NCI-H510A (cell line): ENCODE measurements around the gene ROR2.

Experiments
- DNase-seq: peaks from one replicate; lab custom pipeline; 2025; lab: John Stamatoyannopoulos, UW

Gene ROR2

GRCh38 chr9:91775011-91775707 lies 174.9 kb downstream of the ROR2 start:
- DNase-seq = peak; percentile 30

GRCh38 chr9:91773156-91773555 lies 176.9 kb downstream of the ROR2 start:
- no peak for DNase-seq

GRCh38 chr9:91771864-91772263 lies 178.2 kb downstream of the ROR2 start:
- DNase-seq = no peak

GRCh38 chr9:91771027-91771426 lies 179.0 kb downstream of the ROR2 start:
- DNase-seq = no peak

GRCh38 chr9:91770229-91770628 lies 179.8 kb downstream of the ROR2 start:
- no peak for DNase-seq

- no peak for DNase-seq
These were observed 180.8 kb downstream of the ROR2 start for GRCh38 chr9:91768977-91769916.

- DNase-seq = no peak
These were observed 181.5 kb downstream of the ROR2 start for GRCh38 chr9:91768507-91768906.

- DNase-seq = no peak
These were observed 183.5 kb downstream of the ROR2 start for GRCh38 chr9:91766315-91767069.

GRCh38 chr9:91765296-91765695 lies 184.7 kb downstream of the ROR2 start:
- no peak for DNase-seq

GRCh38 chr9:91764661-91765060 lies 185.4 kb downstream of the ROR2 start:
- no peak for DNase-seq

- DNase-seq = no peak
These were observed 188.7 kb downstream of the ROR2 start for GRCh38 chr9:91761362-91761761.

GRCh38 chr9:91760906-91761305 lies 189.1 kb downstream of the ROR2 start:
- no peak for DNase-seq

- no peak for DNase-seq
These were observed 191.5 kb downstream of the ROR2 start for GRCh38 chr9:91758491-91758981.

- no peak for DNase-seq
These were observed 192.2 kb downstream of the ROR2 start for GRCh38 chr9:91757782-91758181.

- DNase-seq = no peak
These were observed 193.6 kb downstream of the ROR2 start for GRCh38 chr9:91756510-91756780.

GRCh38 chr9:91755761-91756509 lies 194.1 kb downstream of the ROR2 start:
- no peak for DNase-seq

GRCh38 chr9:91753711-91754110 lies 196.3 kb downstream of the ROR2 start:
- no peak for DNase-seq

- DNase-seq = no peak
These were observed 198.1 kb downstream of the ROR2 start for GRCh38 chr9:91751922-91752321.

GRCh38 chr9:91750343-91750742 lies 199.7 kb downstream of the ROR2 start:
- peak; percentile 12 for DNase-seq

- peak; percentile 14 for DNase-seq
These were observed 203.1 kb downstream of the ROR2 start for GRCh38 chr9:91746904-91747303.

GRCh38 chr9:91746357-91746756 lies 203.7 kb downstream of the ROR2 start:
- DNase-seq = no peak

- no peak for DNase-seq
These were observed 205.9 kb downstream of the ROR2 start for GRCh38 chr9:91744114-91744513.
